Measurements from ENCODE around the gene BBLN. TPM values are rescaled to one million over a fixed set of nuclear protein-coding genes. Genes with fewer than 3 reads are reported as not detected.

BBLN gene
- total RNA-seq, 1 experiment from 2014 or later: 48.5 TPM

GRCh38 chr9:128116104-128117083, 43.7 kb upstream of the BBLN start:
- POLR2A ChIA-PET: no interaction called here
- no peak overlapping the region for H3K4me3 ChIP-seq (ENCODE audit: low read depth in 2 of 2, low read length in 2 of 2)
- DNase-seq (ENCODE audit: low read depth, low spot score) (no peak), ATAC-seq (no peak)
- no TSS peak for BruUV-seq (replicated peaks)
- CTCF ChIA-PET: interaction anchor here (0.5 kb wide), 1 partner anchor 46 kb away, joined by 4 read pairs; no protein-coding TSS in a partner anchor
- TF ChIP-seq CTCF (IDR thresholded peaks at IDR 0.05): no peak
- TF ChIP-seq SIN3A (IDR thresholded peaks at IDR 0.05; ENCODE audit: borderline replicate concordance, insufficient read depth, low read depth, low read length): no peak
- no peak for TF ChIP-seq REST (IDR thresholded peaks at IDR 0.05; ENCODE audit: insufficient read depth in 1 of 2, low read depth in 2 of 2, low read length in 1 of 2)
- no peak for TF ChIP-seq TCF7L2 (IDR thresholded peaks at IDR 0.05; ENCODE audit: low read depth, low read length)
- no peak for TF ChIP-seq POLR2AphosphoS5 (IDR thresholded peaks at IDR 0.05; ENCODE audit: low read depth, low read length)
- H3K27me3 ChIP-seq (ENCODE audit: control insufficient read depth, insufficient read depth, low read length): no peaks in the 10 kb centered on the region
- in situ Hi-C loops (cut with HindIII; ENCODE audit: low pct_unique_long_range_greater_than_20kb, low sequenced_read_pairs): no loop called here
- no peak overlapping the region for H3K27ac ChIP-seq (ENCODE audit: low read length)
- intact Hi-C loops (cut with micrococcal nuclease; ENCODE audit: unreplicated experiment): no loop called here
- no peaks in the 10 kb centered on the region for H3K9me3 ChIP-seq (ENCODE audit: control insufficient read depth, insufficient read depth, low read depth, low read length)
- no peaks in the 10 kb centered on the region; the same call in 1 of the 2 replicates for H3K4me1 ChIP-seq (ENCODE audit: control insufficient read depth, insufficient read depth, low read length)
- no peaks in the 10 kb centered on the region for H3K36me3 ChIP-seq (ENCODE audit: control insufficient read depth, insufficient read depth, low read length)

GRCh38 chr9:128117613-128118471, 42.2 kb upstream of the BBLN start:
- DNase-seq (ENCODE audit: low read depth, low spot score) (peak; percentile 73), ATAC-seq (peak; percentile 79)
- no peaks in the 10 kb centered on the region for H3K27me3 ChIP-seq (ENCODE audit: control insufficient read depth, insufficient read depth, low read length)
- H3K9me3 ChIP-seq (ENCODE audit: control insufficient read depth, insufficient read depth, low read depth, low read length): no peaks in the 10 kb centered on the region
- ChIA-PET CTCF (interaction anchor here (0.7 to 1.0 kb wide), 4 partner anchors 13 to 174 kb away, joined by 3 to 10 read pairs (median 4); no protein-coding TSS in a partner anchor), POLR2A (no interaction called here)
- in situ Hi-C loops (cut with HindIII; ENCODE audit: low pct_unique_long_range_greater_than_20kb, low sequenced_read_pairs): no loop called here
- H3K4me1 ChIP-seq (ENCODE audit: control insufficient read depth, insufficient read depth, low read length): no peaks in the 10 kb centered on the region; the same call in 1 of the 2 replicates
- no peak overlapping the region for H3K27ac ChIP-seq (ENCODE audit: low read length)
- no peak overlapping the region for H3K4me3 ChIP-seq (ENCODE audit: low read depth in 2 of 2, low read length in 2 of 2)
- intact Hi-C loops (cut with micrococcal nuclease; ENCODE audit: unreplicated experiment): no loop called here
- H3K36me3 ChIP-seq (ENCODE audit: control insufficient read depth, insufficient read depth, low read length): no peaks in the 10 kb centered on the region
- BruUV-seq (replicated peaks): no TSS peak
- TF ChIP-seq POLR2AphosphoS5 (IDR thresholded peaks at IDR 0.05; ENCODE audit: low read depth, low read length): no peak
- TF ChIP-seq CTCF (IDR thresholded peaks at IDR 0.05): peak; percentile 99
- no peak for TF ChIP-seq TCF7L2 (IDR thresholded peaks at IDR 0.05; ENCODE audit: low read depth, low read length)

Data from Panc1 (cell line).